B cell (primary cell): ENCODE data around the gene CHTF8. TPM values are rescaled to one million over a fixed set of nuclear protein-coding genes. Genes with fewer than 3 reads are reported as not detected.

Experiments used
- ATAC-seq: fragments of 200-7000 bp; cut with Tn5 transposase; one replicate; pipeline ENCODE4 v1.10.0; 2021; ENCODE audit warnings: low read depth, mild to moderate bottlenecking, moderate number of reproducible peaks, moderate library complexity
- CTCF ChIA-PET: fragments of 350-600 bp; sonication (Branson Sonifier 250); formaldehyde crosslinking; loops from one replicate; lab custom pipeline; 2021; ENCODE audit warnings: antibody characterized with exemption, inconsistent platforms; lab: Charles Lee
- POLR2A ChIA-PET: fragments of 350-600 bp; sonication (Branson Sonifier 250); formaldehyde crosslinking; loops from one replicate; lab custom pipeline; 2021; ENCODE audit warnings: antibody characterized with exemption; lab: Charles Lee
- DNase-seq: peaks from one replicate; pipeline ENCODE4 v3.0.0; 2013
- H2AFZ ChIP-seq: 2 replicates; pipeline ENCODE4 v1.6.1; 2012; ENCODE audit warnings: mild to moderate bottlenecking, low read depth, low read length; ENCODE audit not compliant: insufficient read depth, poor library complexity, severe bottlenecking
- H3K27ac ChIP-seq, 2 donors: 1 replicate in 1 of 2; 2 replicates in 1 of 2; pipeline ENCODE4 v1.5.1; 2012 to 2013; ENCODE audit warnings: low read length in 2 of 2, mild to moderate bottlenecking in 2 of 2, moderate library complexity in 1 of 2
- H3K27me3 ChIP-seq, 4 experiments: fragments of 200-600 bp in 1 of 4; sonication (generic) in 1 of 4; replicated peaks in 1 of 4; 1 replicate in 2 of 4; 2 replicates in 2 of 4; pipeline versions ENCODE4 v1.6.1 to v1.7.0; 2013 to 2016; ENCODE audit warnings: low read length in 3 of 4, mild to moderate bottlenecking in 2 of 4, mixed read lengths in 1 of 4, moderate library complexity in 1 of 4; ENCODE audit not compliant: insufficient read depth in 4 of 4, control insufficient read depth in 3 of 4; ENCODE audit errors: control extremely low read depth in 1 of 4
- H3K36me3 ChIP-seq, 2 experiments: replicated peaks in 1 of 2; 1 replicate in 1 of 2; 2 replicates in 1 of 2; pipeline versions ENCODE4 v1.6.1 to v1.7.1; 2013; ENCODE audit warnings: low read length in 1 of 2; ENCODE audit not compliant: insufficient read depth in 2 of 2, control insufficient read depth in 1 of 2; ENCODE audit errors: control extremely low read depth in 1 of 2, extremely low read depth in 1 of 2
- H3K4me1 ChIP-seq, 2 donors: fragments of 200-600 bp in 1 of 2; sonication (generic) in 1 of 2; 1 replicate in 1 of 2; 2 replicates in 1 of 2; pipeline versions ENCODE4 v1.5.1 to v1.6.1; 2013 to 2017; ENCODE audit warnings: low read length in 2 of 2; ENCODE audit not compliant: control insufficient read depth in 2 of 2, insufficient read depth in 2 of 2
- H3K4me2 ChIP-seq: replicated peaks from 2 replicates; pipeline ENCODE3; 2012; ENCODE audit warnings: mild to moderate bottlenecking, low read depth, low read length; ENCODE audit not compliant: poor library complexity, severe bottlenecking
- H3K4me3 ChIP-seq, 5 experiments: fragments of 200-600 bp in 1 of 5; sonication (generic) in 1 of 5; 1 replicate in 3 of 5; 2 replicates in 2 of 5; pipeline versions ENCODE4 v1.5.1 to v1.7.0; 2011 to 2016; ENCODE audit warnings: low read length in 4 of 5, mild to moderate bottlenecking in 4 of 5, low read depth in 2 of 5, control low read depth in 1 of 5, moderate library complexity in 1 of 5; ENCODE audit not compliant: insufficient read depth in 1 of 5; ENCODE audit errors: control extremely low read depth in 1 of 5, extremely low read depth in 1 of 5
- H3K79me2 ChIP-seq: fragments of 200-600 bp; sonication (generic); one replicate; pipeline ENCODE4 v1.6.0; 2016; ENCODE audit warnings: low read length; ENCODE audit not compliant: control insufficient read depth, insufficient read depth
- H3K9ac ChIP-seq: fragments of 200-600 bp; sonication (generic); 2 replicates; pipeline ENCODE4 v1.6.1; 2017; ENCODE audit warnings: mild to moderate bottlenecking, low read length, moderate library complexity
- H3K9me3 ChIP-seq, 3 donors: one replicate each; pipeline versions ENCODE4 v1.6.1 to v1.7.1; 2013; ENCODE audit warnings: low read length in 2 of 3; ENCODE audit not compliant: control insufficient read depth in 2 of 3, insufficient read depth in 1 of 3; ENCODE audit errors: control extremely low read depth in 1 of 3
- H4K20me1 ChIP-seq: 2 replicates; pipeline ENCODE4 v1.6.0; 2012; ENCODE audit warnings: mild to moderate bottlenecking, low read length; ENCODE audit not compliant: insufficient read depth, control insufficient read depth, poor library complexity, severe bottlenecking
- H3K27ac Mint-ChIP-seq: one replicate; pipeline ENCODE4 v1.8.0; 2021; ENCODE audit warnings: mixed read lengths
- H3K27me3 Mint-ChIP-seq: one replicate; pipeline ENCODE4 v1.8.0; 2021; ENCODE audit warnings: mixed read lengths
- H3K4me1 Mint-ChIP-seq: one replicate; pipeline ENCODE4 v1.8.0; 2021; ENCODE audit warnings: mixed read lengths
- H3K4me3 Mint-ChIP-seq: one replicate; pipeline ENCODE4 v1.8.0; 2021; ENCODE audit warnings: mixed read lengths
- H3K9me3 Mint-ChIP-seq: one replicate; pipeline ENCODE4 v1.8.0; 2022; ENCODE audit warnings: mixed read lengths; ENCODE audit not compliant: insufficient read depth
- EZH2 ChIP-seq: IDR thresholded peaks from 2 replicates; pipeline ENCODE4 v1.6.1; 2012; ENCODE audit warnings: borderline replicate concordance, low read depth, mild to moderate bottlenecking, moderate library complexity, low read length; ENCODE audit not compliant: insufficient read depth, poor library complexity, severe bottlenecking
- WGBS: methylation state at CpG from one replicate; pipeline ENCODE4 v1.1.5; 2013; ENCODE audit warnings: missing lambda C conversion rate; ENCODE audit not compliant: insufficient coverage; 5-methylcytosine and 5-hydroxymethylcytosine counted together
- intact Hi-C: fragments of 100-400 bp; cut with micrococcal nuclease; formaldehyde crosslinking; loops from one replicate; pipeline ENCODE4 v1.10.0; 2022
- polyA plus RNA-seq: library from polyadenylated mRNA; depleted of rRNA; stranded (reverse); fragments of >200 nt; gene quantifications from 2 replicates; pipeline ENCODE4 v1.2.3, GENCODE V29; 2012
- total RNA-seq, 2 donors: library from RNA; stranded (reverse); fragments of 120-200 nt in 1 of 2; gene quantifications; 1 replicate in 1 of 2; 2 replicates in 1 of 2; pipeline versions ENCODE4 v1.2.3 to v1.2.4, GENCODE V29; 2013 to 2022
- TF ChIP-seq, protein P1 (sequence below): fragments of 200-600 bp; IDR thresholded peaks from one replicate; pipeline ENCODE4 v1.8.0; 2022; ENCODE audit warnings: antibody characterized with exemption, mild to moderate bottlenecking

Gene CHTF8
- total and polyA plus RNA-seq, 2 donors (not counting 1 experiment from before 2014, with no cell fraction given) = 65.0 to 112 TPM

DNA sequence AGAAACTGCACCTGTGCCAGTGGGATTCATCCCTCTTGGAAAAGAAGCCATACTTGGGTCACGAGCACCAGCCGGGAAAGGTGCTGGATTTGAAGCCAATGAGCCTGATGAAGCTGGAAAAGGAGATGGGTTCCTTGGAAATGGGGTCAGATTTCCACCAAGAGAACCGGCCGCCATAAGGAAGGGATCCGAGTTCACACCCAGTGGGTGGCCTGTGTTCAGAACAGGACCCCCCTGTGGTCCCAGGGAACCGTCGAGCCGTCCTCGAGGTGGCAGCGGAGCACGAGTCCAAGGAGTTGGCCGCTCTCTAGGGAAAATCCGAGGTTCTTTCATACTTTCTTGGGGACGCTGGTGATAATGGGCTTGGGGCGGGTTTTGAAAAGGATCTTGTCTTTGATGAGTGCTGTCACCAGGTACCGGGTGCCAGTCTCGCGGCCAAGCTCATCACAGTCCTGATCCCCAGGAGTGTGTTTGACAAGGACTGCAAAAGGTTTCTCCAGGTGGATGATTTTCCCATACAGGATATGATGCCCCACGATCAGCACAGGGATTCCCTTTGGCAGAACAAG, 12.2 kb downstream of the CHTF8 start:
- Histone ChIP-seq H3K4me2 (no peak overlapping the region), H3K9me3 (no peaks in the 10 kb centered on the region), H3K27ac (no peak overlapping the region), H3K9ac (no peak overlapping the region), H3K4me1 (no peaks in the 10 kb centered on the region), H2AFZ (no peak overlapping the region), H4K20me1 (peaks cover 83% of the 10 kb centered on the region), H3K79me2 (peaks cover 46% of the 10 kb centered on the region), H3K4me3 (no peak overlapping the region), H3K27me3 (no peaks in the 10 kb centered on the region), H3K36me3 (peaks cover 1 to 54% of the 10 kb centered on the region in 2 experiments)
- DNase-seq = no peak
- Mint-ChIP-seq H3K27ac (no peak overlapping the region), H3K4me3 (no peak overlapping the region), H3K4me1 (peaks cover 10% of the 10 kb centered on the region), H3K9me3 (no peaks in the 10 kb centered on the region), H3K27me3 (no peaks in the 10 kb centered on the region)
- POLR2A ChIA-PET = no interaction called here
- CTCF ChIA-PET = interaction anchor here (0.5 to 0.9 kb wide), 3 partner anchors 9 to 592 kb away, joined by 3 to 4 read pairs (median 3); no protein-coding TSS in a partner anchor
- ATAC-seq = no peak
- TF ChIP-seq EZH2 = no peak
- TF ChIP-seq, protein P1, sequence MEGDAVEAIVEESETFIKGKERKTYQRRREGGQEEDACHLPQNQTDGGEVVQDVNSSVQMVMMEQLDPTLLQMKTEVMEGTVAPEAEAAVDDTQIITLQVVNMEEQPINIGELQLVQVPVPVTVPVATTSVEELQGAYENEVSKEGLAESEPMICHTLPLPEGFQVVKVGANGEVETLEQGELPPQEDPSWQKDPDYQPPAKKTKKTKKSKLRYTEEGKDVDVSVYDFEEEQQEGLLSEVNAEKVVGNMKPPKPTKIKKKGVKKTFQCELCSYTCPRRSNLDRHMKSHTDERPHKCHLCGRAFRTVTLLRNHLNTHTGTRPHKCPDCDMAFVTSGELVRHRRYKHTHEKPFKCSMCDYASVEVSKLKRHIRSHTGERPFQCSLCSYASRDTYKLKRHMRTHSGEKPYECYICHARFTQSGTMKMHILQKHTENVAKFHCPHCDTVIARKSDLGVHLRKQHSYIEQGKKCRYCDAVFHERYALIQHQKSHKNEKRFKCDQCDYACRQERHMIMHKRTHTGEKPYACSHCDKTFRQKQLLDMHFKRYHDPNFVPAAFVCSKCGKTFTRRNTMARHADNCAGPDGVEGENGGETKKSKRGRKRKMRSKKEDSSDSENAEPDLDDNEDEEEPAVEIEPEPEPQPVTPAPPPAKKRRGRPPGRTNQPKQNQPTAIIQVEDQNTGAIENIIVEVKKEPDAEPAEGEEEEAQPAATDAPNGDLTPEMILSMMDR = no peak
- WGBS = 98% methylated on average over 19 of the region's 19 CpGs
- intact Hi-C loops = no loop called here

DNA sequence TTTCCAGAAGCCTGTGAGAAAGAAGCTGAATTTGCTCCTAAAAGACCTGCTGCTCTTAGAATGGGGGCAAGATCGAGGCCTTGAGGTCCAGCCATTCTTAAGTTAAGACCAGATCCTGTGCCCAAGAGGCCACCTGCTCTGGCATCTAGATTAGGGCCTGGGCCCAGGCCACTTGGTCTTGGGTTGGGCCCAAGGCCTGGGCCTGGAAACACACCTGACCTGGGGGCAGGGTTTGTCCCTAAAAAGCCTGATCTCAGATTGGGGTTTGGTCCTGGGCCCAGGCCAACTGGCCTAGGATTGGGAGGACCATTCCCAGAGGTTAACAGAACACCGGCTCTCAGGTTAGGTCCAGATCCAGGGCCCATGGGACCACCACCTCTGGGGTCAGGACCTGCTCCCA, 12.9 kb downstream of the CHTF8 start:
- Histone ChIP-seq H3K9me3 (no peaks in the 10 kb centered on the region), H4K20me1 (peaks cover 81% of the 10 kb centered on the region), H3K36me3 (peaks cover 1 to 59% of the 10 kb centered on the region in 2 experiments), H3K27ac (no peak overlapping the region), H3K4me1 (no peaks in the 10 kb centered on the region), H2AFZ (no peak overlapping the region), H3K9ac (no peak overlapping the region), H3K4me3 (no peak overlapping the region), H3K27me3 (no peaks in the 10 kb centered on the region), H3K79me2 (peaks cover 45% of the 10 kb centered on the region), H3K4me2 (no peak overlapping the region)
- intact Hi-C loops = no loop called here
- Mint-ChIP-seq H3K27ac (no peak overlapping the region), H3K27me3 (no peaks in the 10 kb centered on the region), H3K9me3 (no peaks in the 10 kb centered on the region), H3K4me3 (no peak overlapping the region), H3K4me1 (peaks cover 10% of the 10 kb centered on the region)
- ChIA-PET CTCF (interaction anchor here (1.0 kb wide), 1 partner anchor 30 kb away, joined by 3 read pairs; no protein-coding TSS in a partner anchor), POLR2A (no interaction called here)
- WGBS = 100% methylated on average over 2 of the region's 2 CpGs
- DNase-seq (no peak), ATAC-seq (no peak)
- TF ChIP-seq EZH2 = no peak
- TF ChIP-seq, protein P1 = no peak
